ENCODE measurements around the gene MSGN1. TPM values are rescaled to one million over a fixed set of nuclear protein-coding genes. Genes with fewer than 3 reads are reported as not detected.

MSGN1 gene
- total and polyA plus RNA-seq, 2 of the 4 experiments (the other 2 are of a cell fraction), result not detected

DNA sequence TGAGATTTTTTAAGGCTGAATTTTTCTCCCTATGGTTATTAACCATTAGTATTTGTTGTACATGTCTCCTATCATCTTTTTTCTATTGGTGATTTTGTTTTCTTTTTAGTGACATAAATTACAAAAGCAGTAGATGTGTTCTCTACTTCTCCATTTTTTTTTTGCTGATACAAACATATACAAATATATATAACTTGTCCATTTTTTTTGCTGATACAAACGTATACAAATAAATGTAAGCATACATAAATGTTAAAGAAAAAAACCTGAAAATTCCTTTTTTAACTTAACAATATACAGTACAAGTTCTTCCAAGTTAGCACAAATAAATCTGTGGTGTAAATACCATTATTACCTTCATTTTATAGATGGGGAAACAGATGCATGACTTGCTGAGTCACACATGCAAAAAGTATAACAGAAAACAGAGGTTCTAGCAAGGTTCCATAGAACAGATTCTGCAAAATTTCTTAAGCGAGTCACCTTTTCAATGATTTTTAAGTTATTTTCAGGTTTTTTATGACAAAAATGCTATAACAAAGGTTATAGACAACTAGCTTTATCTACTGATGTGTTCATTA lies 2.1 kb downstream of the MSGN1 start:
- H3K27ac ChIP-seq (ENCODE audit: insufficient read depth, low read length), result no peak overlapping the region
- ATAC-seq (ENCODE audit: low read depth) (no peak), DNase-seq (no peak)
- H2AFZ ChIP-seq (replicated peaks; ENCODE audit: low read length, poor library complexity), result no peak overlapping the region
- H2BK120ac ChIP-seq (ENCODE audit: low read depth, low read length), result no peak overlapping the region
- no peak overlapping the region for H2BK20ac ChIP-seq (ENCODE audit: low read depth, low read length)
- intact Hi-C loops (cut with micrococcal nuclease), result no loop called here
- no peak overlapping the region for H4K8ac ChIP-seq (ENCODE audit: low read depth in 2 of 2, low read length in 2 of 2)
- H4K5ac ChIP-seq (ENCODE audit: low read depth, low read length), result no peak overlapping the region
- H3K4me1 ChIP-seq (ENCODE audit: control insufficient read depth, insufficient read depth, low read length), result no peaks in the 10 kb centered on the region
- H3K14ac ChIP-seq (replicated peaks; ENCODE audit: low read depth, low read length), result no peak overlapping the region
- CTCF ChIA-PET, result interaction anchor here (0.6 kb wide), 1 partner anchor 61 kb away, joined by 3 read pairs; no protein-coding TSS in a partner anchor
- no peak overlapping the region for H4K91ac ChIP-seq (ENCODE audit: insufficient read depth, low read depth, low read length)
- BruUV-seq (replicated peaks), result no TSS peak
- no peak overlapping the region for H3K56ac ChIP-seq (ENCODE audit: extremely low read depth, insufficient read depth, low read length)
- H3K18ac ChIP-seq (ENCODE audit: low read depth, low read length), result no peak overlapping the region
- H3K23ac ChIP-seq (ENCODE audit: low read depth, low read length), result no peak overlapping the region
- in situ Hi-C loops (cut with MboI; ENCODE audit: low sequenced_read_pairs), result no loop called here
- no peaks in the 10 kb centered on the region for H3K79me1 ChIP-seq (ENCODE audit: low read depth in 1 of 2, low read length in 2 of 2)
- H2BK5ac ChIP-seq (ENCODE audit: low read depth, low read length, poor library complexity, severe bottlenecking), result no peak overlapping the region
- POLR2A ChIA-PET (ENCODE audit: unreplicated experiment), result no interaction called here
- H3K4me3 ChIP-seq (ENCODE audit: insufficient read depth, low read depth, low read length), result no peak overlapping the region
- H3K9ac ChIP-seq (ENCODE audit: low read depth, low read length), result no peak overlapping the region
- WGBS, 2 experiments (ENCODE audit: extremely low coverage in 2 of 2, insufficient read length in 1 of 2), result no CpG with 5 or more reads among the region's 2 CpGs
- dilution Hi-C loops (cut with HindIII; ENCODE audit: low sequenced_read_pairs, unreplicated experiment), result no loop called here
- no peak overlapping the region for H2AK9ac ChIP-seq (replicated peaks; ENCODE audit: low read depth, low read length, poor library complexity)
- peak; percentile 27; the same call in 1 of the 2 replicates for TF ChIP-seq MAFK (IDR thresholded peaks at IDR 0.05; ENCODE audit: low read depth, low read length)
- TF ChIP-seq CEBPB (IDR thresholded peaks at IDR 0.05; ENCODE audit: low read depth, low read length), result no peak
- no peaks in the 10 kb centered on the region for H4K20me1 ChIP-seq (ENCODE audit: insufficient read depth, low read length)
- no peak overlapping the region for H3K4ac ChIP-seq (ENCODE audit: low read depth, low read length)
- no peak overlapping the region for H2AK5ac ChIP-seq (ENCODE audit: low read depth, low read length)
- H3K9me3 ChIP-seq (ENCODE audit: control insufficient read depth, insufficient read depth, low read length), result no peaks in the 10 kb centered on the region
- no peaks in the 10 kb centered on the region for H3K36me3 ChIP-seq (ENCODE audit: control insufficient read depth, insufficient read depth, low read length)
- no peaks in the 10 kb centered on the region for H3K9me1 ChIP-seq (ENCODE audit: insufficient read depth, low read length)
- H2BK15ac ChIP-seq (ENCODE audit: low read depth, low read length), result no peak overlapping the region
- H3K27me3 ChIP-seq (ENCODE audit: control insufficient read depth, insufficient read depth, low read length), result peaks cover 10% of the 10 kb centered on the region
- no peak overlapping the region for H3K4me2 ChIP-seq (ENCODE audit: low read depth, low read length)
